ENCODE results near the gene CXCL11.

- TF ChIP-seq EZH2 (IDR thresholded peaks at IDR 0.05) (no peak), POLR2AphosphoS5 (IDR thresholded peaks at IDR 0.05; ENCODE audit: borderline replicate concordance, low read depth, low read length) (no peak), FOXP2 (optimal IDR thresholded peaks at IDR 0.05; ENCODE audit: control extremely low read depth, extremely low read length, insufficient read depth) (no peak)
Observed at GRCh38 chr4:76083386-76083988, 47.6 kb upstream of the CXCL11 start.

Measured in SK-N-MC (cell line).